ENCODE results near the gene THSD7B. TPM values are rescaled to one million over a fixed set of nuclear protein-coding genes. Genes with fewer than 3 reads are reported as not detected.
A peak's percentile ranks its signal among the peaks of the same experiment; 100 is the strongest.

Gene THSD7B
- total RNA-seq, 1 experiment from 2014 or later = 6.9 TPM

DNA sequence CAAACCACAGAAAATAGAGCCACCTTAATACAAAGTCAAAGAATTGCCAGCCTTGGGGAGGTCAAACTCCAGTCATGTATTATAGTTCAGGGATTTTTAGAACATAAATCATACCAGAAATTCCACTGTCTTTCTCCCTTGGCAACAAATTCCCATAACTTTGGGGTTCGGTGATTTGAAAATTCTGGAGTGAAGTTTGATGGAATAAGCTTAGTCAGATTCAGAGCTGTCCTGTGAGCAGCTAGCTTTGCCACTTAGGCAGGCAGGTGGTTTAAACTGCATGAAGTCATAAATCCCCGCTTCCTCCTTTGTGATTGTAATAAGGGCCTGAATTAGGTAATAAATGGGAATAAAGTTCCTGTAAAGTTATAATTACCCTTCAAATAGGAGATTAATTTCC lies 741.9 kb downstream of the THSD7B start:
- Histone ChIP-seq H3K36me3 (ENCODE audit: control insufficient read depth, insufficient read depth, low read length) (no peaks in the 10 kb centered on the region), H3K27me3 (replicated peaks; ENCODE audit: control insufficient read depth, insufficient read depth, low read length) (no peaks in the 10 kb centered on the region), H3K9me3 (no peaks in the 10 kb centered on the region), H3K4me3 (ENCODE audit: low read depth, low read length) (no peak overlapping the region), H3K4me1 (no peaks in the 10 kb centered on the region; the same call in 1 of the 2 replicates)
- H3K27ac Mint-ChIP-seq (ENCODE audit: unreplicated experiment) = no peak overlapping the region
- no peak overlapping the region for H3K4me3 Mint-ChIP-seq (ENCODE audit: unreplicated experiment)
- no TSS peak for BruUV-seq (replicated peaks)
- no peaks in the 10 kb centered on the region for H3K27me3 Mint-ChIP-seq (ENCODE audit: insufficient read depth, unreplicated experiment)
- POLR2A ChIA-PET = no interaction called here
- intact Hi-C loops (cut with micrococcal nuclease; ENCODE audit: unreplicated experiment) = no loop called here
- TF ChIP-seq, protein P1, sequence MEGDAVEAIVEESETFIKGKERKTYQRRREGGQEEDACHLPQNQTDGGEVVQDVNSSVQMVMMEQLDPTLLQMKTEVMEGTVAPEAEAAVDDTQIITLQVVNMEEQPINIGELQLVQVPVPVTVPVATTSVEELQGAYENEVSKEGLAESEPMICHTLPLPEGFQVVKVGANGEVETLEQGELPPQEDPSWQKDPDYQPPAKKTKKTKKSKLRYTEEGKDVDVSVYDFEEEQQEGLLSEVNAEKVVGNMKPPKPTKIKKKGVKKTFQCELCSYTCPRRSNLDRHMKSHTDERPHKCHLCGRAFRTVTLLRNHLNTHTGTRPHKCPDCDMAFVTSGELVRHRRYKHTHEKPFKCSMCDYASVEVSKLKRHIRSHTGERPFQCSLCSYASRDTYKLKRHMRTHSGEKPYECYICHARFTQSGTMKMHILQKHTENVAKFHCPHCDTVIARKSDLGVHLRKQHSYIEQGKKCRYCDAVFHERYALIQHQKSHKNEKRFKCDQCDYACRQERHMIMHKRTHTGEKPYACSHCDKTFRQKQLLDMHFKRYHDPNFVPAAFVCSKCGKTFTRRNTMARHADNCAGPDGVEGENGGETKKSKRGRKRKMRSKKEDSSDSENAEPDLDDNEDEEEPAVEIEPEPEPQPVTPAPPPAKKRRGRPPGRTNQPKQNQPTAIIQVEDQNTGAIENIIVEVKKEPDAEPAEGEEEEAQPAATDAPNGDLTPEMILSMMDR (IDR thresholded peaks at IDR 0.05; ENCODE audit: insufficient read depth in 1 of 2, low read depth in 1 of 2, low read length in 1 of 2, severe bottlenecking in 1 of 2, unreplicated experiment in 1 of 2) = no peak
- H3K9me3 Mint-ChIP-seq (ENCODE audit: unreplicated experiment) = no peaks in the 10 kb centered on the region
- H3K4me1 Mint-ChIP-seq (ENCODE audit: low read depth, unreplicated experiment) = peaks cover 7% of the 10 kb centered on the region
- H3K36me3 Mint-ChIP-seq (ENCODE audit: insufficient read depth, unreplicated experiment) = no peaks in the 10 kb centered on the region
- CTCF ChIA-PET = no interaction called here
- DNase-seq = no peak

DNA sequence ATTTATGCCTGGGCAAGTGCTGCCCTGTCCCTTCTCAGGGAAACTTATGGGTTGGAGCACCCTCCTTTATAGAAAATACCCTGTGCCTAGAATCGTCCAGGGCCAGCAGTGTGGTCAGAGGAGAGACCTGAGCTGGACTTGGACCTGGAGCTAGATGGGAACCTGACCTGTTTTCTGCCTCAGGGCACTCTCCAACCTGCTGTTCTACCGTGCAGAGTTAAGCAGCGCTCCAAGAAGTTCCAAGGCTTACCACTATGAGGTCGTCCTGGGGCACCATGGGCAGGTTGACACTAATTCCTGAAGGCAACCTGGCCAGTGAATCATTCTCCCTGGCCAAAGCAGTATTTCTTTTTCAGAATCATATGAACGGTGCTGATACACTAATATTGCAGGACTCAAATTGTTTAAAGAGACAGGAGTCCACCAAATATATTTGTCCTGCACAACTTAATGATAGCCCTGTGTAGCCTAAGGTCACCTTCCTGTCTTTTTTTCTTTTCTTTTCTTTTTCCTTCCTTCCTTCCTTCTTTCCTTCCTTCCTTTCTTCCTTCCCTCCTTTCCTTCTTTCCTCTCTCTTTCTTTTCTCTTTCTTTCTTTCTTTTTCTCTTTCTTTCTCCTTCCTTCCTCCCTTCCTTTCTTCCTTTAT lies 743.5 kb downstream of the THSD7B start:
- POLR2A ChIA-PET = no interaction called here

DNA sequence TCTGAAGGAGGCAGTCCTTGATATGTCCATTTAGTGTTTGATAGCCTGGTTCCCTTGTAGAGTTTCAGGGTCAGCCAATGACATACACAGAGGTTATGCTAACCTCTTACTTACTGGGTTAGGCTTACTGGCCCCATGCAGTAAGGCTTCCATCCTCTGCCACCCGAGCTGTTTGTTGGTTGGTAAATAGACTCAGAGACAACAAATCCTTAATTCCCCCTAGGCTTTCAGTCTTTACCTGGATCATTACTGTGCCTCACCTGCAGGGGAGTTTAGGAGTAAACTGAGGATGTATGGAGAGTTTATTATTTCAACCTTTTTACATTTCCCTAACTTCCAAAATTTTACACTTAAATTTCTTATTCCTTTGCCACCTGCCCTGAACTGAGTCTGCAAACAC lies 746.2 kb downstream of the THSD7B start:
- Mint-ChIP-seq H3K4me1 (ENCODE audit: low read depth, unreplicated experiment) (peaks cover 7% of the 10 kb centered on the region), H3K36me3 (ENCODE audit: insufficient read depth, unreplicated experiment) (no peaks in the 10 kb centered on the region), H3K27me3 (ENCODE audit: insufficient read depth, unreplicated experiment) (no peaks in the 10 kb centered on the region), H3K27ac (ENCODE audit: unreplicated experiment) (no peak overlapping the region), H3K4me3 (ENCODE audit: unreplicated experiment) (no peak overlapping the region), H3K9me3 (ENCODE audit: unreplicated experiment) (no peaks in the 10 kb centered on the region)
- intact Hi-C loops (cut with micrococcal nuclease; ENCODE audit: unreplicated experiment) = no loop called here
- H3K27me3 ChIP-seq (replicated peaks; ENCODE audit: control insufficient read depth, insufficient read depth, low read length) = no peaks in the 10 kb centered on the region
- POLR2A ChIA-PET = no interaction called here
- TF ChIP-seq, protein P1 (IDR thresholded peaks at IDR 0.05; ENCODE audit: insufficient read depth in 1 of 2, low read depth in 1 of 2, low read length in 1 of 2, severe bottlenecking in 1 of 2, unreplicated experiment in 1 of 2) = no peak
- DNase-seq = no peak
- H3K36me3 ChIP-seq (ENCODE audit: control insufficient read depth, insufficient read depth, low read length) = no peaks in the 10 kb centered on the region
- H3K9me3 ChIP-seq = no peaks in the 10 kb centered on the region
- H3K4me3 ChIP-seq (ENCODE audit: low read depth, low read length) = no peak overlapping the region
- CTCF ChIA-PET = no interaction called here
- no peaks in the 10 kb centered on the region; the same call in 1 of the 2 replicates for H3K4me1 ChIP-seq
- BruUV-seq (replicated peaks) = no TSS peak

More for the DNA sequence above, 743.5 kb downstream of the THSD7B start:
- Histone ChIP-seq H3K9me3 (no peaks in the 10 kb centered on the region), H3K27me3 (replicated peaks; ENCODE audit: control insufficient read depth, insufficient read depth, low read length) (no peaks in the 10 kb centered on the region), H3K36me3 (ENCODE audit: control insufficient read depth, insufficient read depth, low read length) (no peaks in the 10 kb centered on the region), H3K4me1 (no peaks in the 10 kb centered on the region; the same call in 1 of the 2 replicates), H3K4me3 (ENCODE audit: low read depth, low read length) (no peak overlapping the region)
- TF ChIP-seq, protein P1 (IDR thresholded peaks at IDR 0.05; ENCODE audit: insufficient read depth in 1 of 2, low read depth in 1 of 2, low read length in 1 of 2, severe bottlenecking in 1 of 2, unreplicated experiment in 1 of 2) = no peak
- BruUV-seq (replicated peaks) = no TSS peak
- peaks cover 7% of the 10 kb centered on the region for H3K4me1 Mint-ChIP-seq (ENCODE audit: low read depth, unreplicated experiment)
- no peaks in the 10 kb centered on the region for H3K9me3 Mint-ChIP-seq (ENCODE audit: unreplicated experiment)
- H3K27ac Mint-ChIP-seq (ENCODE audit: unreplicated experiment) = no peak overlapping the region
- intact Hi-C loops (cut with micrococcal nuclease; ENCODE audit: unreplicated experiment) = no loop called here
- no peak overlapping the region for H3K4me3 Mint-ChIP-seq (ENCODE audit: unreplicated experiment)
- no peaks in the 10 kb centered on the region for H3K27me3 Mint-ChIP-seq (ENCODE audit: insufficient read depth, unreplicated experiment)
- DNase-seq = peak; percentile 19 to 36
- CTCF ChIA-PET = no interaction called here
- no peaks in the 10 kb centered on the region for H3K36me3 Mint-ChIP-seq (ENCODE audit: insufficient read depth, unreplicated experiment)

Data from Caco-2 (cell line).